ENCODE results near the gene CAGE1. TPM values are rescaled to one million over a fixed set of nuclear protein-coding genes. Genes with fewer than 3 reads are reported as not detected.

CAGE1 gene
- total and polyA plus RNA-seq, 10 of the 15 experiments (the other 5 are each of a cell fraction or from before 2014, with no cell fraction given): 0.03 to 0.42 (median 0.08) TPM; not detected in 3

DNA sequence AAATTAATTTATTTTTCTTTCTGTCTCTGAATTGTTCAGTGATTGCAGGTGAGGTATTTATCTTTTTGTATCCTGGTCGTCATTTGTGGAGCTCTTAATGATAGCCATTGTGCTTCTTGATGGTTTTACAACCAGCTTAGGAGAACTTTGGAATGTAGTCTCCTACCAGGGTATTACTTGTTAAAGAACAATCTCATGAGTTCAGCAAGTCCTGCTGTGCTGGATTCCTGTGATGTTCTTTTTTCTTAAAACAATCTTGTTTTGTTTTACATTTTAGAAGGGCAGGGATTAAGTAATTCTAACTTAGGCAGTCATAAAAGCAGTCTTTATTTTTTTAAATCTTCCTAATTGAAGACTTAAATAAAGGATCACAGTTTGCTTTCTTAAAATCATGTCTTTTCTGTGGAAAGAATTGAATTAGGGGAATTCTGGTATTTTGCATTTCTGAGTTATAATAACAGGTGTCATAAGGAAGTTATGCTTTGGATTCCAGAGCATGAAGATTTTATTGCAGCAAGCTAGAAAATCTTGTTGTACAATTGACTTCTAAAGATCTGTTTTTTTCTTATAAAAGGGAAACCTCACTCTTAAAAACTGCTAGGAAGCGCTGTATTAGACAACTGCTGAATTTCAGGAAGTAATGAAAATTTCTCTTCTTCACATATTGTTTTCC lies 23.7 kb upstream of the CAGE1 start:
- no peak for DNase-seq (ENCODE audit: low read depth, low spot score)
- Histone ChIP-seq H3K36me3 (ENCODE audit: control insufficient read depth in 2 of 2, insufficient read depth in 2 of 2, low read length in 1 of 2) (peaks cover 13 to 36% of the 10 kb centered on the region in 2 experiments), H3K9me3 (replicated peaks; ENCODE audit: control insufficient read depth, insufficient read depth, low read length) (no peaks in the 10 kb centered on the region), H3K79me2 (ENCODE audit: control insufficient read depth, insufficient read depth, low read length) (no peaks in the 10 kb centered on the region), H3K27me3 (replicated peaks in 1 of 2; ENCODE audit: control insufficient read depth in 2 of 2, insufficient read depth in 2 of 2, low read length in 1 of 2) (no peaks in the 10 kb centered on the region), H3K9ac (ENCODE audit: control insufficient read depth, insufficient read depth, low read length) (no peak overlapping the region), H3K4me2 (ENCODE audit: control insufficient read depth, insufficient read depth) (no peak overlapping the region), H2AFZ (ENCODE audit: control insufficient read depth, low read depth, low read length) (no peak overlapping the region), H3K27ac (ENCODE audit: control insufficient read depth, insufficient read depth) (no peak overlapping the region), H3K4me1 (ENCODE audit: control insufficient read depth, insufficient read depth, low read length) (no peaks in the 10 kb centered on the region), H4K20me1 (ENCODE audit: control insufficient read depth, insufficient read depth) (no peaks in the 10 kb centered on the region), H3K4me3 (no peak overlapping the region)
- ChIA-PET SMC1A (ENCODE audit: uncharacterized antibody, unreplicated experiment) (no interaction called here), CTCF (no interaction called here), POLR2A (no interaction called here), RAD21 (ENCODE audit: unreplicated experiment) (no interaction called here)
- BruUV-seq (replicated peaks): no TSS peak
- in situ Hi-C loops (cut with MboI): no loop called here
- TF ChIP-seq SREBF2 (IDR thresholded peaks at IDR 0.05; ENCODE audit: low read length): no peak
- no peak for TF ChIP-seq TCF12 (IDR thresholded peaks at IDR 0.05; ENCODE audit: low read depth, low read length)
- TF ChIP-seq SMARCA5 (IDR thresholded peaks at IDR 0.05): no peak
- no peak for TF ChIP-seq TARDBP (IDR thresholded peaks at IDR 0.05; ENCODE audit: borderline replicate concordance)
- TF ChIP-seq BCLAF1 (IDR thresholded peaks at IDR 0.05): no peak
- TF ChIP-seq, protein P1, sequence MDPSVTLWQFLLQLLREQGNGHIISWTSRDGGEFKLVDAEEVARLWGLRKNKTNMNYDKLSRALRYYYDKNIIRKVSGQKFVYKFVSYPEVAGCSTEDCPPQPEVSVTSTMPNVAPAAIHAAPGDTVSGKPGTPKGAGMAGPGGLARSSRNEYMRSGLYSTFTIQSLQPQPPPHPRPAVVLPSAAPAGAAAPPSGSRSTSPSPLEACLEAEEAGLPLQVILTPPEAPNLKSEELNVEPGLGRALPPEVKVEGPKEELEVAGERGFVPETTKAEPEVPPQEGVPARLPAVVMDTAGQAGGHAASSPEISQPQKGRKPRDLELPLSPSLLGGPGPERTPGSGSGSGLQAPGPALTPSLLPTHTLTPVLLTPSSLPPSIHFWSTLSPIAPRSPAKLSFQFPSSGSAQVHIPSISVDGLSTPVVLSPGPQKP (IDR thresholded peaks at IDR 0.05; ENCODE audit: low read depth, low read length): no peak
- TF ChIP-seq, protein P2, sequence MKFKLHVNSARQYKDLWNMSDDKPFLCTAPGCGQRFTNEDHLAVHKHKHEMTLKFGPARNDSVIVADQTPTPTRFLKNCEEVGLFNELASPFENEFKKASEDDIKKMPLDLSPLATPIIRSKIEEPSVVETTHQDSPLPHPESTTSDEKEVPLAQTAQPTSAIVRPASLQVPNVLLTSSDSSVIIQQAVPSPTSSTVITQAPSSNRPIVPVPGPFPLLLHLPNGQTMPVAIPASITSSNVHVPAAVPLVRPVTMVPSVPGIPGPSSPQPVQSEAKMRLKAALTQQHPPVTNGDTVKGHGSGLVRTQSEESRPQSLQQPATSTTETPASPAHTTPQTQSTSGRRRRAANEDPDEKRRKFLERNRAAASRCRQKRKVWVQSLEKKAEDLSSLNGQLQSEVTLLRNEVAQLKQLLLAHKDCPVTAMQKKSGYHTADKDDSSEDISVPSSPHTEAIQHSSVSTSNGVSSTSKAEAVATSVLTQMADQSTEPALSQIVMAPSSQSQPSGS (IDR thresholded peaks at IDR 0.05; ENCODE audit: low read length): no peak
- ATAC-seq: no peak
- intact Hi-C loops (cut with micrococcal nuclease; ENCODE audit: unreplicated experiment): no loop called here
- 90% methylated on average over 2 of the region's 2 CpGs for WGBS (ENCODE audit: insufficient coverage, insufficient replicate concordance, low lambda C conversion rate, missing lambda C conversion rate)
- FAIRE-seq: no peak

Measured in GM12878 (cell line).